ENCODE measurements around the gene ANO1. TPM values are rescaled to one million over a fixed set of nuclear protein-coding genes. Genes with fewer than 3 reads are reported as not detected.

Gene ANO1
- total RNA-seq, 1 donor from 2014 or later, result 9.0 TPM

DNA sequence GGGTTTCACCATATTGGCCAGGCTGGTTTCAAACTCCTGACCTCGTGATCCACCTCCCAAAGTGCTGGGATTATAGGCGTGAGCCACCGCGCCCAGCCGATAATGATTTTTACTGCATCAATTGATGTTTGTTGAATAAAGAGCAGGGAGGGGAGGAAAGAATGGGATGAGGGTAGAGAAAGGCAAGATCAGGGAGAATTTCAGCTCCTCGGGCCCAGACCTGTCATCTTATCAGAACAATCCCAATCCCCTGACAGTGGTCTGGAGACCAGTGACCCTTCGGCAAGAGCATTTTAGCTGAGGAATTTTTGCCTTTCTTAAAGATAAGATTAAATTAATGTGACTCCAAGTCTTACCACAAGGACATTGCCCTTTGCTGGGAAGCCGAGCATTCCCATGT is 15.0 kb upstream of the ANO1 start:
- Histone ChIP-seq H3K9me3 (no peaks in the 10 kb centered on the region), H3K4me1 (no peaks in the 10 kb centered on the region), H3K36me3 (no peaks in the 10 kb centered on the region), H3K27me3 (ENCODE audit: low read depth) (peaks cover 7% of the 10 kb centered on the region), H3K27ac (no peak overlapping the region), H3K4me3 (no peak overlapping the region)
- no peak for DNase-seq
- TF ChIP-seq, protein P1, sequence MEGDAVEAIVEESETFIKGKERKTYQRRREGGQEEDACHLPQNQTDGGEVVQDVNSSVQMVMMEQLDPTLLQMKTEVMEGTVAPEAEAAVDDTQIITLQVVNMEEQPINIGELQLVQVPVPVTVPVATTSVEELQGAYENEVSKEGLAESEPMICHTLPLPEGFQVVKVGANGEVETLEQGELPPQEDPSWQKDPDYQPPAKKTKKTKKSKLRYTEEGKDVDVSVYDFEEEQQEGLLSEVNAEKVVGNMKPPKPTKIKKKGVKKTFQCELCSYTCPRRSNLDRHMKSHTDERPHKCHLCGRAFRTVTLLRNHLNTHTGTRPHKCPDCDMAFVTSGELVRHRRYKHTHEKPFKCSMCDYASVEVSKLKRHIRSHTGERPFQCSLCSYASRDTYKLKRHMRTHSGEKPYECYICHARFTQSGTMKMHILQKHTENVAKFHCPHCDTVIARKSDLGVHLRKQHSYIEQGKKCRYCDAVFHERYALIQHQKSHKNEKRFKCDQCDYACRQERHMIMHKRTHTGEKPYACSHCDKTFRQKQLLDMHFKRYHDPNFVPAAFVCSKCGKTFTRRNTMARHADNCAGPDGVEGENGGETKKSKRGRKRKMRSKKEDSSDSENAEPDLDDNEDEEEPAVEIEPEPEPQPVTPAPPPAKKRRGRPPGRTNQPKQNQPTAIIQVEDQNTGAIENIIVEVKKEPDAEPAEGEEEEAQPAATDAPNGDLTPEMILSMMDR (IDR thresholded peaks at IDR 0.05), result no peak
- ATAC-seq, result no peak
- intact Hi-C loops (cut with DNase I), result no loop called here

DNA sequence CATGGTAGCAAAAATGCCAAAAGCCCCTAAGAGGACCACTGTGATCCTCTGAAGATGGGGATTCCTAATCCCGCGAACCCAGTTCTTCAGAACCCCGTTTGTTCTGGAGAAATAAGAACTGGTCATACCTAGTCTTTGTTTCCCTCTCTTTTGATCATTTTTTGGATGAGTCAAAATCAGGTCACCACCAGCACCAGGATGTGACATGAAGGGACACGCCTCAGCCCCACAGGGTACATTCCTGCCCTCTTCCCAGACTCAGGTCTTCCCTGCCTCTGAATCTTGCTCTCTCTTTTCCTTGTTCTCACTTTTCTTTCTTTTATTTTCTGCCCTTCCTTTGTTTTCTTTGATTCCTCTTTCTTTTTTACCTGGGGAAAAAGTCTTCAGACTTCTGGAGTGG is 14.6 kb upstream of the ANO1 start:
- DNase-seq, result no peak
- Histone ChIP-seq H3K27ac (no peak overlapping the region), H3K9me3 (no peaks in the 10 kb centered on the region), H3K4me3 (no peak overlapping the region), H3K36me3 (no peaks in the 10 kb centered on the region), H3K27me3 (ENCODE audit: low read depth) (peaks cover 11% of the 10 kb centered on the region), H3K4me1 (no peaks in the 10 kb centered on the region)
- TF ChIP-seq, protein P1 (IDR thresholded peaks at IDR 0.05), result no peak
- intact Hi-C loops (cut with DNase I), result no loop called here
- ATAC-seq, result no peak

DNA sequence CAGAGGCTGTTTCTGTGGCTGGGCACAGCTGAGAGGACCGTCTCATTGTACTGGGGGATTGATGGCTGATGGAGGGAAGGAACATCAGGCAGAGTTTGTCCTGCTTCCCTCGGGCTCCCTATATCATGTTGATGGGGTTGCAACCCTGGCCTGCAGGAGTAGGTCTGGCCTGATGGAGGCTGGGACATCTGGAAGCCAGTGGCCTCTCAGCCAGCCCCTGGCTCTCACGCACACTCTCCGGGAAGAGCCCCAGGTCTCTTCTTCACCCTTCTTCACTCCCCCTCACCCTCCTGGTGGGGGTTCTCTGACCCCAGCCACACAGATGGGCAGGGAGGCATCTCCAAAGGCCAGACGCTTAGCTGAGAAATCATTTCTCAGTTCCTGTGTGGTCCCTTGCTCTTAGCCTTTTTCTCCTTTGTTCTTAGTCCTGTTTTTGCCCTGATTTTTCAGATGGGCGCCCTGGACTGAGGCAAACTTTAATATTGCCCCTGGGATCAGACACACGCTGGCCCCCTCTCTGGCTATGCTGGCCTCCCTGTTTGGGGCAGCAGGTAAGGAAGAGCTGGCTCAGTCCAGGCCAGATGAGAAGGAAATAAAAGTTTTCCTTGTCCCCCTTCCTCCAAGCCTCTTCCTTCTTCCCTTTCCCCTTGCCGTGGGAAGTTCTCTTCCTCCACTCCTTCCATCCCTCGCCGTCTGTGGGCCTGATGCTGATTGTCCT is 13.9 kb upstream of the ANO1 start:
- no peak overlapping the region for H3K4me3 ChIP-seq
- DNase-seq (no peak), ATAC-seq (no peak)
- no peaks in the 10 kb centered on the region for H3K36me3 ChIP-seq
- no peak overlapping the region for H3K27ac ChIP-seq
- no peaks in the 10 kb centered on the region for H3K9me3 ChIP-seq
- intact Hi-C loops (cut with DNase I), result no loop called here
- H3K27me3 ChIP-seq (ENCODE audit: low read depth), result peaks cover 13% of the 10 kb centered on the region
- TF ChIP-seq, protein P1 (IDR thresholded peaks at IDR 0.05), result no peak
- no peaks in the 10 kb centered on the region for H3K4me1 ChIP-seq

DNA sequence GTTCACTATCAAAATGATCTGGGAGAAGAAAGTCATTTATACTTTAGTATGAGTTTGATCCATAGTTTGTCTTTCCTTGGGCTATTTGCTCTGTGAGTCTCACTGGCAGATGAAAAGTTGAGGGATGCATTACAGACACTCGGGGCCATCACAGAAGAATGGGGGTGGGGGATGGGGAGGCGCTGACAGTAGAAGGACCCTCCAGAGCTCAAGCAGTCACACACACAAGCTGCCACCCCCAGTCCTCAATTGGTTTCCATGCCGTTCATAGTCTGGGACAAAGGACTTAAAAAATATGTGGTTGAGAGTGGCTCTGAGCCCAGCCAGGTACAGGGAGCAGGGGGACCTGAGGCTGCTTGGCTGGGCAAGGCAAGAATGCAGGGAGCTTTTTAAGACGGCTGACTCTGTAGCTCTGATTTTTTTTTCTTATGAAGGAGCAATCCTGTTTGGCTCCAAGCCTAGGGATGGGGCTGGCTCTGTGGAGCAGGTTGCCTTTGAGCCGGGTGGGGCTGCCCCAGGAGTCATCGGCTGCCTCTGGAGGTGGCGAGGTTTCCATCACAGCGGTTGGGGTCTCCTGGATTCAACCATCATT is 13.3 kb upstream of the ANO1 start:
- Histone ChIP-seq H3K27ac (no peak overlapping the region), H3K4me1 (no peaks in the 10 kb centered on the region), H3K9me3 (no peaks in the 10 kb centered on the region), H3K36me3 (no peaks in the 10 kb centered on the region), H3K4me3 (no peak overlapping the region), H3K27me3 (ENCODE audit: low read depth) (peaks cover 13% of the 10 kb centered on the region)
- ATAC-seq (no peak), DNase-seq (no peak)
- intact Hi-C loops (cut with DNase I), result no loop called here
- TF ChIP-seq, protein P1 (IDR thresholded peaks at IDR 0.05), result no peak

DNA sequence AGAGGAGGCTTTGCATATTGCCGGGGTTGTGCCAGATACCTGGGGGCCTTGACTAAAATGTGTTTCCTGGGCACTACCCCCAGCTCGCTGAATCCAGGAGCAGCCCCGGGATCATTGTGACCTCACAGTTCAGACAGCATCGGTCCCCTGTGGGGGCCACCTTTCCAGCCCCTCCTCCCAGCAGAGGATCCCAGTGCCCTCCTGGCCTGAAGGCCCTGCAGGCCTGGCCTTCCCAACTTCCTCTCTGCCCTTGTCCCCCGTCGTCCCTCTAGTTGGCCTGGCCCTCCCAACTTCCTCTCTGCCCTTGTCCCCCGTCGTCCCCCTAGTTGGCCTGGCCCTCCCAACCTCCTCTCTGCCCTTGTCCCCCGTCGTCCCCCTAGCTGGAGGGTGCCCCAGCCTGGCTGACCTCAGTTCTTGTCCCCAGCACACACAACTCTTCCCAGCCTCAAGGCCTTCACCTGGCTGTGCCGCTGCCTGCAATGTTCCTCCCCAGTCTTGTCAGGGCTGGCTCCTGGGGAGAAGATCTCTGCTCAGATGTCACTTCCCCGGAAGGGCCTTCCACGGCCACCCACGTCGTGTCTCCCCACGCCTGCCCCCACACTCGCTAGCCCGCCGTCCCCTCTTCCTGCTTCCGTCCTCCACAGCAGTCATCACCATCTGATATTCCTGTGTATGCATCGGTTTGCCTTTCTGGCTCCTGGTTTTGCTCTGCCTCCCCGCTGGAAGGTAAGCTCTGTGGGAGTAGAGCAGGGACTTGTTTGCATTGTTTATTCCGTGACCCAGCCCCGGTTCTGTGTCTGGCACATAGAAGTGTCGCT is 12.6 kb upstream of the ANO1 start:
- Histone ChIP-seq H3K36me3 (no peaks in the 10 kb centered on the region), H3K4me3 (no peak overlapping the region), H3K27me3 (ENCODE audit: low read depth) (peaks cover 13% of the 10 kb centered on the region), H3K27ac (no peak overlapping the region), H3K9me3 (no peaks in the 10 kb centered on the region), H3K4me1 (no peaks in the 10 kb centered on the region)
- intact Hi-C loops (cut with DNase I), result no loop called here
- no peak for DNase-seq
- TF ChIP-seq, protein P1 (IDR thresholded peaks at IDR 0.05), result no peak
- no peak for ATAC-seq

Data from lower lobe of right lung (tissue), 2 donors.